ENCODE data around the gene MIXL1. TPM values are rescaled to one million over a fixed set of nuclear protein-coding genes. Genes with fewer than 3 reads are reported as not detected.

MIXL1 gene
- total and polyA plus RNA-seq, 2 experiments from 2014 or later, result 0.07 to 2.2 TPM

GRCh38 chr1:226226601-226227000 is 3.1 kb downstream of the MIXL1 start:
- no peaks in the 10 kb centered on the region for H4K20me1 ChIP-seq (ENCODE audit: insufficient read depth, poor library complexity, severe bottlenecking)
- H3K36me3 ChIP-seq (replicated peaks; ENCODE audit: insufficient read depth, low read depth), result no peaks in the 10 kb centered on the region
- no peaks in the 10 kb centered on the region for H3K9me3 ChIP-seq (ENCODE audit: low read depth)
- no peak for TF ChIP-seq EZH2phosphoT487 (IDR thresholded peaks at IDR 0.05; ENCODE audit: low read depth, severe bottlenecking, unreplicated experiment)
- TF ChIP-seq EZH2 (IDR thresholded peaks at IDR 0.05; ENCODE audit: borderline replicate concordance), result no peak
- no peak for TF ChIP-seq CTCF (IDR thresholded peaks at IDR 0.05; ENCODE audit: poor library complexity)
- H3K79me2 ChIP-seq, result no peaks in the 10 kb centered on the region
- H2AFZ ChIP-seq, result no peak overlapping the region
- DNase-seq (ENCODE audit: low spot score), result no peak
- WGBS (ENCODE audit: low lambda C conversion rate, missing lambda C conversion rate), result 86% methylated on average over 3 of the region's 3 CpGs
- H3K4me3 ChIP-seq, result no peak overlapping the region
- no peak overlapping the region for H3K27ac ChIP-seq
- H3K4me2 ChIP-seq, result no peak overlapping the region
- no peaks in the 10 kb centered on the region for H3K9me2 ChIP-seq (replicated peaks; ENCODE audit: insufficient read depth)
- H3K27me3 ChIP-seq, result peaks cover 31% of the 10 kb centered on the region
- no peaks in the 10 kb centered on the region for H3K4me1 ChIP-seq (ENCODE audit: insufficient read depth)

GRCh38 chr1:226233293-226233692 is 9.8 kb downstream of the MIXL1 start:
- H4K20me1 ChIP-seq (ENCODE audit: insufficient read depth, poor library complexity, severe bottlenecking), result no peaks in the 10 kb centered on the region
- no peaks in the 10 kb centered on the region for H3K79me2 ChIP-seq
- H3K4me1 ChIP-seq (ENCODE audit: insufficient read depth), result no peaks in the 10 kb centered on the region
- H3K36me3 ChIP-seq (replicated peaks; ENCODE audit: insufficient read depth, low read depth), result no peaks in the 10 kb centered on the region
- no peaks in the 10 kb centered on the region for H3K27me3 ChIP-seq
- no peak overlapping the region for H2AFZ ChIP-seq
- no peak overlapping the region for H3K27ac ChIP-seq
- 86% methylated on average over 6 of the region's 6 CpGs for WGBS (ENCODE audit: low lambda C conversion rate, missing lambda C conversion rate)
- TF ChIP-seq EZH2phosphoT487 (IDR thresholded peaks at IDR 0.05; ENCODE audit: low read depth, severe bottlenecking, unreplicated experiment) (no peak), EZH2 (IDR thresholded peaks at IDR 0.05; ENCODE audit: borderline replicate concordance) (no peak), CTCF (IDR thresholded peaks at IDR 0.05; ENCODE audit: poor library complexity) (no peak)
- no peaks in the 10 kb centered on the region for H3K9me2 ChIP-seq (replicated peaks; ENCODE audit: insufficient read depth)
- no peaks in the 10 kb centered on the region for H3K9me3 ChIP-seq (ENCODE audit: low read depth)
- H3K4me3 ChIP-seq, result no peak overlapping the region
- no peak for DNase-seq (ENCODE audit: low spot score)
- no peak overlapping the region for H3K4me2 ChIP-seq

GRCh38 chr1:226233806-226234205 is 10.3 kb downstream of the MIXL1 start:
- H3K4me2 ChIP-seq, result no peak overlapping the region
- H4K20me1 ChIP-seq (ENCODE audit: insufficient read depth, poor library complexity, severe bottlenecking), result no peaks in the 10 kb centered on the region
- 83% methylated on average over 3 of the region's 3 CpGs for WGBS (ENCODE audit: low lambda C conversion rate, missing lambda C conversion rate)

More at GRCh38 chr1:226233806-226234205, 10.3 kb downstream of the MIXL1 start:
- H3K9me2 ChIP-seq (replicated peaks; ENCODE audit: insufficient read depth), result no peaks in the 10 kb centered on the region
- no peaks in the 10 kb centered on the region for H3K27me3 ChIP-seq
- H2AFZ ChIP-seq, result no peak overlapping the region
- no peak for DNase-seq (ENCODE audit: low spot score)
- H3K4me1 ChIP-seq (ENCODE audit: insufficient read depth), result no peaks in the 10 kb centered on the region
- no peak overlapping the region for H3K4me3 ChIP-seq
- H3K9me3 ChIP-seq (ENCODE audit: low read depth), result no peaks in the 10 kb centered on the region
- no peak overlapping the region for H3K27ac ChIP-seq
- TF ChIP-seq EZH2phosphoT487 (IDR thresholded peaks at IDR 0.05; ENCODE audit: low read depth, severe bottlenecking, unreplicated experiment), result no peak
- TF ChIP-seq CTCF (IDR thresholded peaks at IDR 0.05; ENCODE audit: poor library complexity), result no peak
- no peak for TF ChIP-seq EZH2 (IDR thresholded peaks at IDR 0.05; ENCODE audit: borderline replicate concordance)
- no peaks in the 10 kb centered on the region for H3K36me3 ChIP-seq (replicated peaks; ENCODE audit: insufficient read depth, low read depth)
- H3K79me2 ChIP-seq, result no peaks in the 10 kb centered on the region

Measured in hepatocyte (in vitro differentiated cells).